ENCODE data around the gene URB1.

DNA sequence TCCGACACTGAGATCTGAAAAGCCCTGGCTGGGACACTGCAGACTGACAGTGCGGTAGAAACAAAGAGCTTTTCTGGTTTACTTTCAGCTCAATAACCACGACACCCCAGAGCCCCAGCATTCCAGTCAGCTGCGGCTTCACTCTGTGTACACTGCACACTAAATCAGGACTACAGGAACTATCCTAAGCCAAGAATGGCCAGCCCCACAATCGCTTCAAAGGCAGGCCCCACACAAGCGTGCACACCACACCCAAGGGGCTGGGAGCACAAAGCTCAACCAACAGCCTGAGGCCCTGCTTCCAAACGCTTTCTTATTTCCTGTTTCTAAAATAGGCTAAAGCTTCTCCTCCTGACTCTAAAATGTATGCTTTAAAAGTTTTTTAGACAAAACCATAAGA is 28.4 kb downstream of the URB1 start:
- TF ChIP-seq POLR2AphosphoS5 (IDR thresholded peaks at IDR 0.05; ENCODE audit: low read depth, low read length) (no peak), POLR2A (IDR thresholded peaks at IDR 0.05; ENCODE audit: low read depth, low read length) (no peak), TAF1 (IDR thresholded peaks at IDR 0.05; ENCODE audit: low read depth, low read length) (no peak), POU2F2 (IDR thresholded peaks at IDR 0.05; ENCODE audit: low read depth, low read length) (no peak)
